Measurements from ENCODE around the gene CALHM6.

DNA sequence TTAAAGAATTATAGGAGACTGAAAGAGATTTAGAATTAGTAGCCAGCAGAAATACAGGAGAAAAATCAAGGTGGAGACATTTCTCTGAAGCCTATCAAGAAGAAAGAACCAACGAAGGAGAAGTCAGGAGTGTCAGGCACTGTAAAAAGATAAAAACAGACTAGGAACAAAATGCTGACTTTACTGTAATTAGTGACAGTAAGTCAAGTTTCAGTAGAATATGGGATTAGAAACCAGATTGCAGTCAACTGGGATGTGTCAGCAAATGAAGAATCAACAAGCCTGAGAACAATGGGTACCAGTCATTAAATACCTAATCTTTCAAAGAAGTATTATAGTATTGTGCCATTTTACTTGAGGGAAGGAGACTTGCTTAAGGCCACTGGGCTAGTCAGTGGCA, 21.6 kb downstream of the CALHM6 start:
- TF ChIP-seq, protein P1, sequence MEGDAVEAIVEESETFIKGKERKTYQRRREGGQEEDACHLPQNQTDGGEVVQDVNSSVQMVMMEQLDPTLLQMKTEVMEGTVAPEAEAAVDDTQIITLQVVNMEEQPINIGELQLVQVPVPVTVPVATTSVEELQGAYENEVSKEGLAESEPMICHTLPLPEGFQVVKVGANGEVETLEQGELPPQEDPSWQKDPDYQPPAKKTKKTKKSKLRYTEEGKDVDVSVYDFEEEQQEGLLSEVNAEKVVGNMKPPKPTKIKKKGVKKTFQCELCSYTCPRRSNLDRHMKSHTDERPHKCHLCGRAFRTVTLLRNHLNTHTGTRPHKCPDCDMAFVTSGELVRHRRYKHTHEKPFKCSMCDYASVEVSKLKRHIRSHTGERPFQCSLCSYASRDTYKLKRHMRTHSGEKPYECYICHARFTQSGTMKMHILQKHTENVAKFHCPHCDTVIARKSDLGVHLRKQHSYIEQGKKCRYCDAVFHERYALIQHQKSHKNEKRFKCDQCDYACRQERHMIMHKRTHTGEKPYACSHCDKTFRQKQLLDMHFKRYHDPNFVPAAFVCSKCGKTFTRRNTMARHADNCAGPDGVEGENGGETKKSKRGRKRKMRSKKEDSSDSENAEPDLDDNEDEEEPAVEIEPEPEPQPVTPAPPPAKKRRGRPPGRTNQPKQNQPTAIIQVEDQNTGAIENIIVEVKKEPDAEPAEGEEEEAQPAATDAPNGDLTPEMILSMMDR (IDR thresholded peaks at IDR 0.05; ENCODE audit: low read length): no peak
- no peak for TF ChIP-seq EZH2 (optimal IDR thresholded peaks at IDR 0.05; ENCODE audit: low read depth, low read length)
- TF ChIP-seq EZH2phosphoT487 (IDR thresholded peaks at IDR 0.05; ENCODE audit: low read length): no peak
